ENCODE results near the gene LDLRAD2.

DNA sequence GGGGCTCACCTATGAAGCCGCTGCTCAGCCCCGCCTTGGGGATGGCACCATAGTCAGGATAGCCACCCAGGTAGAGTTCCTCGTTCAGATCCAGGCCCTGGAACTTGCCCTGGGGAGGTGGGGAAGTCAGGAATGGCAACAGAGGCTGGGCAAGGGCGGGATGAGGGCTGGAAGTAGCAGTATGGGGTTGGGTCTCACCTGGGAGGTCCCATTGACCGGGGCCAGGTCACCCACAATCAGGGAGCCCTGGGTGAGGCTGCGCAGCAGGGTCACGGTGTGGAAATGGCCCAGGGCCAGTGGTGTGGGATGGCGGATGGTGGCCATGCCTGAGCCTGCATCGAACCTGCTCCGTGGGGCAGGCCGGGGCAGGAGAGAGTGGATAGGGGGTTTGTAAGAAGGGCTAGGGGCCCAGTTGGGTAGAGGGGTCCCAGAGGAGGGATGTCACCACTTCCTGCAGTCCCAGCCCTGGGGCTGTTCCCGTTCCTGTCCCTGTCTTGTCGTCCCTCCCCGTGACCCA lies 19.4 kb downstream of the LDLRAD2 start:
- TF ChIP-seq TARDBP (IDR thresholded peaks at IDR 0.05), result no peak
- TF ChIP-seq FOXA1 (IDR thresholded peaks at IDR 0.05), result no peak
- no peak for TF ChIP-seq ELF4 (IDR thresholded peaks at IDR 0.05)
- no peak for TF ChIP-seq NFRKB (IDR thresholded peaks at IDR 0.05)
- no peak for TF ChIP-seq BHLHE40 (IDR thresholded peaks at IDR 0.05; ENCODE audit: borderline replicate concordance)
- TF ChIP-seq LEF1 (IDR thresholded peaks at IDR 0.05; ENCODE audit: borderline replicate concordance), result no peak
